Panc1 (cell line): Measurements from ENCODE around the gene HJURP. TPM values are rescaled to one million over a fixed set of nuclear protein-coding genes. Genes with fewer than 3 reads are reported as not detected.

ENCODE experiments used
- ATAC-seq: fragments of 200-7000 bp; cut with Tn5 transposase; 2 replicates; pipeline ENCODE4 v1.9.1; 2020; ENCODE audit warnings: mild to moderate bottlenecking, moderate library complexity
- BruUV-seq: library from RNA; stranded (reverse); fragments of 400-500 nt; replicated peaks from 2 replicates; lab custom pipeline; 2021; lab: Mats Ljungman, UMichigan
- CTCF ChIA-PET: fragments of 300-600 bp; sonication (Branson Sonifier 250); formaldehyde crosslinking; loops from one replicate; lab custom pipeline; 2022; ENCODE audit warnings: antibody characterized with exemption; lab: Charles Lee
- POLR2A ChIA-PET: fragments of 300-600 bp; sonication (Branson Sonifier 250); formaldehyde crosslinking; loops from one replicate; lab custom pipeline; 2022; ENCODE audit warnings: antibody characterized with exemption; lab: Charles Lee
- DNase-seq: peaks from one replicate; pipeline ENCODE4 v3.0.0-alpha.2; 2010; ENCODE audit warnings: low read depth, low spot score
- H3K27ac ChIP-seq: 2 replicates; pipeline ENCODE4 v1.5.1; 2011; ENCODE audit warnings: mild to moderate bottlenecking, low read length, inconsistent platforms
- H3K27me3 ChIP-seq: fragments of 200-500 bp; sonication (Bioruptor generic); 2 replicates; pipeline ENCODE4 v1.6.0; 2014; ENCODE audit warnings: low read length, inconsistent platforms; ENCODE audit not compliant: control insufficient read depth, insufficient read depth
- H3K36me3 ChIP-seq: fragments of 200-500 bp; sonication (Bioruptor generic); 2 replicates; pipeline ENCODE4 v1.5.1; 2014; ENCODE audit warnings: inconsistent platforms, mild to moderate bottlenecking, low read length, moderate library complexity; ENCODE audit not compliant: control insufficient read depth, insufficient read depth
- H3K4me1 ChIP-seq: 2 replicates; pipeline ENCODE4 v1.5.1; 2011; ENCODE audit warnings: inconsistent platforms, mild to moderate bottlenecking, low read length, moderate library complexity; ENCODE audit not compliant: control insufficient read depth, insufficient read depth
- H3K4me3 ChIP-seq, 2 experiments: 2 replicates each; pipeline ENCODE4 v1.5.1; 2011 to 2012; ENCODE audit warnings: low read depth in 2 of 2, low read length in 2 of 2, mild to moderate bottlenecking in 2 of 2, inconsistent platforms in 1 of 2, moderate library complexity in 1 of 2
- H3K9me3 ChIP-seq: fragments of 200-500 bp; sonication (Bioruptor generic); 2 replicates; pipeline ENCODE4 v1.5.1; 2014; ENCODE audit warnings: low read depth, mild to moderate bottlenecking, inconsistent platforms, low read length, moderate library complexity; ENCODE audit not compliant: control insufficient read depth, insufficient read depth
- POLR2AphosphoS5 ChIP-seq: IDR thresholded peaks from 2 replicates; pipeline ENCODE4 v1.6.1; 2012; ENCODE audit warnings: mild to moderate bottlenecking, low read depth, low read length, moderate library complexity
- SIN3A ChIP-seq: IDR thresholded peaks from 2 replicates; pipeline ENCODE4 v1.6.1; 2012; ENCODE audit warnings: low read depth, mild to moderate bottlenecking, low read length, moderate library complexity, borderline replicate concordance; ENCODE audit not compliant: insufficient read depth
- TCF7L2 ChIP-seq: IDR thresholded peaks from 2 replicates; pipeline ENCODE4 v1.6.1; 2011; ENCODE audit warnings: mild to moderate bottlenecking, low read depth, low read length, inconsistent platforms
- in situ Hi-C: cut with HindIII; loops from 2 replicates; pipeline ENCODE4 v1.10.0; 2016; ENCODE audit warnings: low sequenced_read_pairs, low pct_unique_long_range_greater_than_20kb
- intact Hi-C: fragments of 100-400 bp; cut with micrococcal nuclease; formaldehyde crosslinking; loops from one replicate; pipeline ENCODE4 v1.10.0; 2022; ENCODE audit not compliant: unreplicated experiment
- total RNA-seq: library from RNA; stranded (reverse); gene quantifications from one replicate; pipeline ENCODE4 v1.2.1, GENCODE V29; 2021; ENCODE audit not compliant: unreplicated experiment
- TF ChIP-seq, protein P1 (sequence below): fragments of 450-650 bp; IDR thresholded peaks from 2 replicates; pipeline ENCODE4 v1.5.1; 2017; ENCODE audit warnings: mild to moderate bottlenecking
- TF ChIP-seq, protein P2 (sequence below), 2 experiments: IDR thresholded peaks; 2 replicates each; pipeline ENCODE4 v1.6.1; 2011 to 2012; ENCODE audit warnings: low read depth in 2 of 2, control low read depth in 1 of 2, low read length in 1 of 2, mild to moderate bottlenecking in 1 of 2, moderate library complexity in 1 of 2; ENCODE audit not compliant: insufficient read depth in 1 of 2

Gene HJURP
- total RNA-seq, 1 experiment from 2014 or later: 87.0 TPM

GRCh38 chr2:233793465-233794127 is 60.7 kb downstream of the HJURP start:
- intact Hi-C loops: no loop called here
- POLR2A ChIA-PET: no interaction called here

GRCh38 chr2:233792720-233793119 is 61.6 kb downstream of the HJURP start:
- TF ChIP-seq POLR2AphosphoS5 (no peak), TCF7L2 (no peak), SIN3A (no peak)
- TF ChIP-seq, protein P1, sequence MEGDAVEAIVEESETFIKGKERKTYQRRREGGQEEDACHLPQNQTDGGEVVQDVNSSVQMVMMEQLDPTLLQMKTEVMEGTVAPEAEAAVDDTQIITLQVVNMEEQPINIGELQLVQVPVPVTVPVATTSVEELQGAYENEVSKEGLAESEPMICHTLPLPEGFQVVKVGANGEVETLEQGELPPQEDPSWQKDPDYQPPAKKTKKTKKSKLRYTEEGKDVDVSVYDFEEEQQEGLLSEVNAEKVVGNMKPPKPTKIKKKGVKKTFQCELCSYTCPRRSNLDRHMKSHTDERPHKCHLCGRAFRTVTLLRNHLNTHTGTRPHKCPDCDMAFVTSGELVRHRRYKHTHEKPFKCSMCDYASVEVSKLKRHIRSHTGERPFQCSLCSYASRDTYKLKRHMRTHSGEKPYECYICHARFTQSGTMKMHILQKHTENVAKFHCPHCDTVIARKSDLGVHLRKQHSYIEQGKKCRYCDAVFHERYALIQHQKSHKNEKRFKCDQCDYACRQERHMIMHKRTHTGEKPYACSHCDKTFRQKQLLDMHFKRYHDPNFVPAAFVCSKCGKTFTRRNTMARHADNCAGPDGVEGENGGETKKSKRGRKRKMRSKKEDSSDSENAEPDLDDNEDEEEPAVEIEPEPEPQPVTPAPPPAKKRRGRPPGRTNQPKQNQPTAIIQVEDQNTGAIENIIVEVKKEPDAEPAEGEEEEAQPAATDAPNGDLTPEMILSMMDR: no peak
- TF ChIP-seq, protein P2, sequence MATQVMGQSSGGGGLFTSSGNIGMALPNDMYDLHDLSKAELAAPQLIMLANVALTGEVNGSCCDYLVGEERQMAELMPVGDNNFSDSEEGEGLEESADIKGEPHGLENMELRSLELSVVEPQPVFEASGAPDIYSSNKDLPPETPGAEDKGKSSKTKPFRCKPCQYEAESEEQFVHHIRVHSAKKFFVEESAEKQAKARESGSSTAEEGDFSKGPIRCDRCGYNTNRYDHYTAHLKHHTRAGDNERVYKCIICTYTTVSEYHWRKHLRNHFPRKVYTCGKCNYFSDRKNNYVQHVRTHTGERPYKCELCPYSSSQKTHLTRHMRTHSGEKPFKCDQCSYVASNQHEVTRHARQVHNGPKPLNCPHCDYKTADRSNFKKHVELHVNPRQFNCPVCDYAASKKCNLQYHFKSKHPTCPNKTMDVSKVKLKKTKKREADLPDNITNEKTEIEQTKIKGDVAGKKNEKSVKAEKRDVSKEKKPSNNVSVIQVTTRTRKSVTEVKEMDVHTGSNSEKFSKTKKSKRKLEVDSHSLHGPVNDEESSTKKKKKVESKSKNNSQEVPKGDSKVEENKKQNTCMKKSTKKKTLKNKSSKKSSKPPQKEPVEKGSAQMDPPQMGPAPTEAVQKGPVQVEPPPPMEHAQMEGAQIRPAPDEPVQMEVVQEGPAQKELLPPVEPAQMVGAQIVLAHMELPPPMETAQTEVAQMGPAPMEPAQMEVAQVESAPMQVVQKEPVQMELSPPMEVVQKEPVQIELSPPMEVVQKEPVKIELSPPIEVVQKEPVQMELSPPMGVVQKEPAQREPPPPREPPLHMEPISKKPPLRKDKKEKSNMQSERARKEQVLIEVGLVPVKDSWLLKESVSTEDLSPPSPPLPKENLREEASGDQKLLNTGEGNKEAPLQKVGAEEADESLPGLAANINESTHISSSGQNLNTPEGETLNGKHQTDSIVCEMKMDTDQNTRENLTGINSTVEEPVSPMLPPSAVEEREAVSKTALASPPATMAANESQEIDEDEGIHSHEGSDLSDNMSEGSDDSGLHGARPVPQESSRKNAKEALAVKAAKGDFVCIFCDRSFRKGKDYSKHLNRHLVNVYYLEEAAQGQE (IDR thresholded peaks at IDR 0.05; ENCODE audit: insufficient read depth in 1 of 2, low read depth in 2 of 2, low read length in 1 of 2): no peak
- POLR2A ChIA-PET: no interaction called here
- H3K9me3 ChIP-seq: no peaks in the 10 kb centered on the region
- DNase-seq (no peak), ATAC-seq (no peak)
- CTCF ChIA-PET: no interaction called here
- BruUV-seq: no TSS peak
- no peak overlapping the region for H3K4me3 ChIP-seq
- no peaks in the 10 kb centered on the region for H3K27me3 ChIP-seq
- in situ Hi-C loops: no loop called here
- no peaks in the 10 kb centered on the region for H3K4me1 ChIP-seq
- no peaks in the 10 kb centered on the region for H3K36me3 ChIP-seq
- no peak overlapping the region for H3K27ac ChIP-seq
- intact Hi-C loops: no loop called here

More at GRCh38 chr2:233793465-233794127, 60.7 kb downstream of the HJURP start:
- Histone ChIP-seq H3K9me3 (no peaks in the 10 kb centered on the region), H3K27ac (no peak overlapping the region), H3K4me3 (no peak overlapping the region), H3K36me3 (no peaks in the 10 kb centered on the region), H3K4me1 (no peaks in the 10 kb centered on the region), H3K27me3 (no peaks in the 10 kb centered on the region)
- TF ChIP-seq, protein P1: no peak
- TF ChIP-seq POLR2AphosphoS5 (no peak), SIN3A (no peak), TCF7L2 (no peak)
- TF ChIP-seq, protein P2 (IDR thresholded peaks at IDR 0.05; ENCODE audit: insufficient read depth in 1 of 2, low read depth in 2 of 2, low read length in 1 of 2): no peak
- no peak for DNase-seq
- CTCF ChIA-PET: no interaction called here
- 0 out of 2 replicates have a peak, but pooled peaks have one; percentile 26 for ATAC-seq
- no TSS peak for BruUV-seq
- in situ Hi-C loops: no loop called here
